H1 (cell line): ENCODE results near the gene PPA1.

Source experiments
- BCL11A ChIP-seq, 2 experiments: IDR thresholded peaks; one replicate each; pipeline ENCODE4 v1.6.1; 2011; ENCODE audit warnings: low read depth in 2 of 2, low read length in 2 of 2, mild to moderate bottlenecking in 2 of 2
- JUND ChIP-seq: IDR thresholded peaks from 2 replicates; pipeline ENCODE4 v1.6.1; 2011; ENCODE audit warnings: mild to moderate bottlenecking, improper control_type of control experiment, low read length
- POLR2A ChIP-seq, 2 experiments: IDR thresholded peaks; 1 replicate in 1 of 2; 2 replicates in 1 of 2; pipeline ENCODE4 v1.6.1; 2011; ENCODE audit warnings: low read depth in 2 of 2, low read length in 2 of 2, mild to moderate bottlenecking in 2 of 2; ENCODE audit errors: control extremely low read depth in 1 of 2
- POLR2AphosphoS5 ChIP-seq: IDR thresholded peaks from 2 replicates; pipeline ENCODE4 v1.6.1; 2011; ENCODE audit warnings: low read depth, low read length
- RAD21 ChIP-seq, 2 experiments: IDR thresholded peaks in 1 of 2; conservative IDR thresholded peaks in 1 of 2; 2 replicates each; pipeline ENCODE4 v1.6.1; 2011; ENCODE audit warnings: low read depth in 2 of 2, low read length in 2 of 2, improper control_type of control experiment in 1 of 2, inconsistent platforms in 1 of 2, mild to moderate bottlenecking in 1 of 2, moderate library complexity in 1 of 2
- RFX5 ChIP-seq: IDR thresholded peaks from 2 replicates; pipeline ENCODE4 v1.6.1; 2011; ENCODE audit warnings: low read depth, low read length, improper control_type of control experiment, borderline replicate concordance
- RNF2 ChIP-seq: fragments of 200-900, 300-1000 bp; sonication (generic); IDR thresholded peaks from 2 replicates; pipeline ENCODE4 v1.7.1; 2016; ENCODE audit warnings: borderline replicate concordance, low read depth, mild to moderate bottlenecking, antibody characterized with exemption, low read length; ENCODE audit not compliant: poor library complexity, severe bottlenecking; ENCODE audit errors: missing control alignments
- SIN3A ChIP-seq, 2 experiments: IDR thresholded peaks in 1 of 2; conservative IDR thresholded peaks in 1 of 2; 2 replicates each; pipeline ENCODE4 v1.6.1; 2011 to 2012; ENCODE audit warnings: low read length in 2 of 2, improper control_type of control experiment in 1 of 2, low read depth in 1 of 2, mild to moderate bottlenecking in 1 of 2
- SUZ12 ChIP-seq: fragments of 200-600 bp; sonication (generic); IDR thresholded peaks from 2 replicates; pipeline ENCODE4 v1.6.1; 2012; ENCODE audit warnings: mild to moderate bottlenecking, inconsistent platforms, low read length, moderate library complexity, mixed read lengths
- TAF1 ChIP-seq: IDR thresholded peaks from 2 replicates; pipeline ENCODE4 v1.6.1; 2011; ENCODE audit warnings: mild to moderate bottlenecking, low read depth, low read length
- TF ChIP-seq, protein P1 (sequence below), 3 experiments: IDR thresholded peaks; 1 replicate in 2 of 3; 2 replicates in 1 of 3; pipeline versions ENCODE4 v1.5.1 to v1.6.1; 2011; ENCODE audit warnings: low read length in 3 of 3, mild to moderate bottlenecking in 3 of 3, inconsistent platforms in 2 of 3, low read depth in 1 of 3, moderate library complexity in 1 of 3; ENCODE audit not compliant: insufficient read depth in 1 of 3; ENCODE audit errors: control extremely low read depth in 1 of 3

DNA sequence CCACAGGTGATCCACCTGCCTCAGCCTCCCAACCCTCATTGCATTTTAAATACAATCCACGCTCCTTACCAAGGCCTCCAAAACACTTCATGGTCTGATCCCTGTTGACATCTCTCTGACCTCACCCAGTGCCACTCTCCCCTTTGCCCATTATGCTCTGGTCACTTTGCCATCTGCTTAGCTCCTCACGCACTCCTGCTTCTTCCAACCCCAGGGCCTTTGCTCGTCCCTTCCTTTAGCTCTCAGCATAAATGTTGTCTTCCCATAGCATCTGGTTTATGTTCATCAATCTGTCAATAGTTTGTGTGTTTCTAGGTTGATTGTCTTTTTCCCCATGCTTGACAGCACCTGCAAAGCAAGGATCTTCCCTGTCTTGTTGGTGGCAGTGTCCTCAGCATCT is 36.5 kb upstream of the PPA1 start:
- no peak for TF ChIP-seq RNF2
- TF ChIP-seq RFX5 = no peak
- TF ChIP-seq JUND = no peak
- TF ChIP-seq SIN3A (conservative IDR thresholded peaks at IDR 0.05 in 1 of 2, IDR thresholded peaks at IDR 0.05 in 1 of 2; ENCODE audit: low read depth in 1 of 2, low read length in 2 of 2) = no peak
- no peak for TF ChIP-seq BCL11A (IDR thresholded peaks at IDR 0.05; ENCODE audit: low read depth in 2 of 2, low read length in 2 of 2)
- no peak for TF ChIP-seq POLR2A (IDR thresholded peaks at IDR 0.05; ENCODE audit: control extremely low read depth in 1 of 2, low read depth in 2 of 2, low read length in 2 of 2)
- TF ChIP-seq, protein P1, sequence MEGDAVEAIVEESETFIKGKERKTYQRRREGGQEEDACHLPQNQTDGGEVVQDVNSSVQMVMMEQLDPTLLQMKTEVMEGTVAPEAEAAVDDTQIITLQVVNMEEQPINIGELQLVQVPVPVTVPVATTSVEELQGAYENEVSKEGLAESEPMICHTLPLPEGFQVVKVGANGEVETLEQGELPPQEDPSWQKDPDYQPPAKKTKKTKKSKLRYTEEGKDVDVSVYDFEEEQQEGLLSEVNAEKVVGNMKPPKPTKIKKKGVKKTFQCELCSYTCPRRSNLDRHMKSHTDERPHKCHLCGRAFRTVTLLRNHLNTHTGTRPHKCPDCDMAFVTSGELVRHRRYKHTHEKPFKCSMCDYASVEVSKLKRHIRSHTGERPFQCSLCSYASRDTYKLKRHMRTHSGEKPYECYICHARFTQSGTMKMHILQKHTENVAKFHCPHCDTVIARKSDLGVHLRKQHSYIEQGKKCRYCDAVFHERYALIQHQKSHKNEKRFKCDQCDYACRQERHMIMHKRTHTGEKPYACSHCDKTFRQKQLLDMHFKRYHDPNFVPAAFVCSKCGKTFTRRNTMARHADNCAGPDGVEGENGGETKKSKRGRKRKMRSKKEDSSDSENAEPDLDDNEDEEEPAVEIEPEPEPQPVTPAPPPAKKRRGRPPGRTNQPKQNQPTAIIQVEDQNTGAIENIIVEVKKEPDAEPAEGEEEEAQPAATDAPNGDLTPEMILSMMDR (IDR thresholded peaks at IDR 0.05; ENCODE audit: control extremely low read depth in 1 of 3, insufficient read depth in 1 of 3, low read depth in 1 of 3, low read length in 3 of 3) = no peak
- TF ChIP-seq TAF1 = no peak
- no peak for TF ChIP-seq SUZ12
- no peak for TF ChIP-seq RAD21 (IDR thresholded peaks at IDR 0.05 in 1 of 2, conservative IDR thresholded peaks at IDR 0.05 in 1 of 2; ENCODE audit: low read depth in 2 of 2, low read length in 2 of 2)
- no peak for TF ChIP-seq POLR2AphosphoS5
